ENCODE data around the gene PRICKLE1. TPM values are rescaled to one million over a fixed set of nuclear protein-coding genes. Genes with fewer than 3 reads are reported as not detected.

PRICKLE1 gene
- total and polyA plus RNA-seq, 9 of the 15 experiments (the other 6 are each of a cell fraction or from before 2014, with no cell fraction given) = 0.22 to 0.85 (median 0.31) TPM

- TF ChIP-seq FOXO4 (CRISPR knock-in tag; IDR thresholded peaks at IDR 0.05) = no peak
These were observed 13.9 kb upstream of the PRICKLE1 start (continued) for GRCh38 chr12:42603246-42603990.

- DNase-seq (ENCODE audit: extremely low read depth in 1 of 4, low spot score in 3 of 4) (no peak), FAIRE-seq (no peak), ATAC-seq (no peak)
- POLR2A ChIA-PET = no interaction called here
- no TSS peak for BruUV-seq (replicated peaks)
- H4K20me1 ChIP-seq (replicated peaks; ENCODE audit: control insufficient read depth, insufficient read depth, low read length) = no peaks in the 10 kb centered on the region
- in situ Hi-C loops (cut with MboI) = no loop called here
- H3K79me2 ChIP-seq (ENCODE audit: control insufficient read depth, insufficient read depth, low read length) = no peaks in the 10 kb centered on the region
- H3K9ac ChIP-seq (ENCODE audit: insufficient read depth in 1 of 2, low read depth in 2 of 2, low read length in 2 of 2) = no peak overlapping the region
- peaks cover 3 to 11% of the 10 kb centered on the region in 2 experiments; a peak in 2 of 5 replicates for H3K4me1 ChIP-seq (replicated peaks in 1 of 2; ENCODE audit: control insufficient read depth in 2 of 2, insufficient read depth in 2 of 2, low read length in 2 of 2)
- H3K36me3 ChIP-seq (ENCODE audit: control insufficient read depth, insufficient read depth, low read length) = no peaks in the 10 kb centered on the region
- H3K4me3 ChIP-seq = no peak overlapping the region
- CTCF ChIA-PET (ENCODE audit: low intra/inter-chr PET ratio) = no interaction called here
- no peak overlapping the region for H2AFZ ChIP-seq (ENCODE audit: low read depth, low read length)
- intact Hi-C loops (cut with micrococcal nuclease) = no loop called here
- no peak for TF ChIP-seq HNRNPH1 (optimal IDR thresholded peaks at IDR 0.05; ENCODE audit: low read depth, low read length)
- TF ChIP-seq RNF219 (CRISPR knock-in tag; IDR thresholded peaks at IDR 0.05) = no peak
- no peak for TF ChIP-seq ZNF395 (CRISPR knock-in tag; IDR thresholded peaks at IDR 0.05)
- no peak for TF ChIP-seq MYC (IDR thresholded peaks at IDR 0.05; ENCODE audit: low read depth, low read length)
- no peak for TF ChIP-seq MYC (CRISPR knock-in tag; IDR thresholded peaks at IDR 0.05; ENCODE audit: borderline replicate concordance, low read depth)
- TF ChIP-seq LCOR (CRISPR knock-in tag; IDR thresholded peaks at IDR 0.05) = no peak
- TF ChIP-seq CBFA2T2 (conservative IDR thresholded peaks at IDR 0.05) = no peak
- TF ChIP-seq ZBTB17 (CRISPR knock-in tag; IDR thresholded peaks at IDR 0.05) = no peak
- TF ChIP-seq MTA3 (IDR thresholded peaks at IDR 0.05; ENCODE audit: borderline replicate concordance) = no peak
- TF ChIP-seq CHD2 (IDR thresholded peaks at IDR 0.05; ENCODE audit: low read depth, low read length) = no peak
- TF ChIP-seq ZNF436 (CRISPR knock-in tag; IDR thresholded peaks at IDR 0.05) = no peak
- no peak for TF ChIP-seq HLTF (IDR thresholded peaks at IDR 0.05)
- H3K9me3 ChIP-seq (replicated peaks; ENCODE audit: control insufficient read depth, insufficient read depth, low read depth, low read length) = no peaks in the 10 kb centered on the region
- WGBS (ENCODE audit: insufficient coverage, low coverage, missing lambda C conversion rate) = 0% methylated on average over 2 of the region's 2 CpGs
- peaks cover 14 to 17% of the 10 kb centered on the region in 2 experiments; a peak in 4 of 5 replicates for H3K27me3 ChIP-seq (ENCODE audit: control insufficient read depth in 2 of 2, insufficient read depth in 2 of 2, low read length in 2 of 2)
- H3K4me2 ChIP-seq (ENCODE audit: insufficient read depth, low read length) = no peak overlapping the region
- no peaks in the 10 kb centered on the region for H3K9me1 ChIP-seq (ENCODE audit: control insufficient read depth, insufficient read depth, low read length)
- H3K27ac ChIP-seq (ENCODE audit: extremely low read depth, low read depth, low read length) = no peak overlapping the region
These were observed 4.3 kb upstream of the PRICKLE1 start for GRCh38 chr12:42593874-42594273.
